Superior temporal gyrus (tissue), 1 donor: Measurements from ENCODE around the gene SMTN.
A peak's percentile ranks its signal among the peaks of the same experiment; 100 is the strongest.

Source experiments
- DNase-seq: peaks from one replicate; pipeline ENCODE4 v3.0.0-alpha.2; 2016; ENCODE audit errors: extremely low spot score

Gene SMTN

DNA sequence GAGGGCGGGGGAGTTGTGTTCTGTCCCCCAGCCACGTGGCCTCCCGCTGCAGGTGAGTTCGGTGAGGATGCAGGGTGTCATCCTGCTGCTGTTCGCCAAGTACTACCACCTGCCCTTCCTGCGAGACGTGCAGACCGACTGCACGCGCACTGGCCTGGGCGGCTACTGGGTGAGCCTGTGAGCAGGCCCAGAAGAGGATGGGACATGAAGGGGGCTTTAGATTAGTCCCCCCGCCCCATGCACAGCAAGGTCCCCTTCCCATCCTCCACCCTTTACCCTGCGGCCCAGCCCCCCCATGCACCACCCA, 45.7 kb downstream of the SMTN start:
- no peak for DNase-seq

DNA sequence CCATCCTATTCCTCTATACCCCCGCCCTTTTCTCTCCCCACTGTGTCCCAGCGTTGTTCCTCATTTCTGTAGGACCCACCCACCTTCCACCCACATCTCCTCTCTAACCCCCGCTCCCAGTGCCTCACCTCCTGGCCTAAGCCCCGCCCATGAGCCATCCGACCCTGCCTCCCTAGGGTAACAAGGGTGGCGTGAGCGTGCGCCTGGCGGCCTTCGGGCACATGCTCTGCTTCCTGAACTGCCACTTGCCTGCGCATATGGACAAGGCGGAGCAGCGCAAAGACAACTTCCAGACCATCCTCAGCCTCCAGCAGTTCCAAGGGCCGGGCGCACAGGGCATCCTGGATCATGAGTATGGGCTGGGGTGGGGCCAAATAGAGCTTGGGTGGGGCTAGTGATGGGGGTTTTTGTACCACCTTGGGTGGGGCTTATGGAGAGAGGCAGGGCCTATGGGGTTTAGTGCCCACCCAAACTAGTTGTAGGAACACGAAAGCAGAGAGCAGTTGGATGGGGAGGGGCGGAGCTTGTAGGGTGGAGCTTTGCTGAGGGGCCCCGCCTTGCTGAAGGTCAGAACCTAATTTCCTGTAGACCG, 46.2 kb downstream of the SMTN start:
- no peak for DNase-seq

DNA sequence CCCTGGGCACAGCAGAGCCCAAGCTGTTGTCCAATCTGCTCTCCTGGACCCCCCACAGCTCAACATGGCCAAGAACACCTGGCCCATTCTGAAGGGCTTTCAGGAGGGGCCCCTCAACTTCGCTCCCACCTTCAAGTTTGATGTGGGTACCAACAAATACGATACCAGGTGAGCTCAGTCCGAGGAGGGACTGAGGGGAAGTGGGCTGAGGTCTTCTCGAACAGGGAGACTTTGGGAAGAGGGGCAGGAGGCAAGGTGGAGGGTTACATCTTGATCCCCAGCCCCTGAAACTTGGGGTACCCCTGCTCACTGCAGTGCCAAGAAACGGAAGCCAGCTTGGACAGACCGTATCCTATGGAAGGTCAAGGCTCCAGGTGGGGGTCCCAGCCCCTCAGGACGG, 47.0 kb downstream of the SMTN start:
- DNase-seq, result no peak

DNA sequence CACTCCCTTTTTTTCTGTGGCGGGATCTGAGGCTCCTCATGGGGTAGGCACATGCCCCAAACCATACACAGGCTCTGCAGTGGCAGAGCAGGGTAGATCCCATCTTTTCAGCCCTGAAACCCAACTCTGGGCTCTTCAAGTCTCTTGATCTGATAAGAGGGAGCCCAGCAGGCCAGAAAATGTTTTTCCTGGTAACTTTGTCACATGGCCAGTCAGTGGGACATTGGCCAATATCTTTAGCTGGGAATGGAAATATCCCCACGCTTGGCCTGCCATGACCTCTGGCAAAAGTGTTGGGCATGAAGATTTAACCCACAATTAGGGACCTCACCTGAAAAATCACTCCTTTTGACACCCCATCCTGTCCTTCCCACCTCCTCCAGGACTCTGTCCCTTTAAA, 49.8 kb downstream of the SMTN start:
- DNase-seq, result no peak

DNA sequence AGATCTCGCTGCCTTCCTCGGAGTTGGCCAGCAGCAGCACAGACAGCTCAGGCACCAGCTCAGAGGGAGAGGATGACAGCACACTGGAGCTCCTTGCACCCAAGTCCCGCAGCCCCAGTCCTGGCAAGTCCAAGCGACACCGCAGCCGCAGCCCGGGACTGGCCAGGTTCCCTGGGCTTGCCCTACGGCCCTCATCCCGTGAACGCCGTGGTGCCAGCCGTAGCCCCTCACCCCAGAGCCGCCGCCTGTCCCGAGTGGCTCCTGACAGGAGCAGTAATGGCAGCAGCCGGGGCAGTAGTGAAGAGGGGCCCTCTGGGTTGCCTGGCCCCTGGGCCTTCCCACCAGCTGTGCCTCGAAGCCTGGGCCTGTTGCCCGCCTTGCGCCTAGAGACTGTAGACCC, 52.8 kb downstream of the SMTN start:
- DNase-seq, result no peak

DNA sequence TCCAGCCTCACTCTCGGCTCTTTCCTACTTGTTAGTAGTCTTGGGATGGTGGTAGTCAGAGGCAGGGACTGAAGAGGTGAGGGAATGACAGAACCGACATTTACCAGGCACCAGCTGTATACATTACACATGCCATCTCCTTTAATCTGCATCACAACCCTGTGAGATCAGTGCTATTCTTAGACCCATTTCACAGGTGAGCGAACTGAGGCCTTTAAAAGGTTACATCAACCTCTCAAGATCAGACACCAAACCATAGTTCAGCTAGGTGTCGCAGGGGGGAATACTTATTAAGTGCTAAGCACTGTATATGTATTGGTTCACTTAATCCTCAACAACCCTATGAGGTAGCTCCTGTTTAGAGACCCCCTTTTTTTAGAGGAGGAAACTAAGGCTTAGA, 53.6 kb downstream of the SMTN start:
- no peak for DNase-seq

DNA sequence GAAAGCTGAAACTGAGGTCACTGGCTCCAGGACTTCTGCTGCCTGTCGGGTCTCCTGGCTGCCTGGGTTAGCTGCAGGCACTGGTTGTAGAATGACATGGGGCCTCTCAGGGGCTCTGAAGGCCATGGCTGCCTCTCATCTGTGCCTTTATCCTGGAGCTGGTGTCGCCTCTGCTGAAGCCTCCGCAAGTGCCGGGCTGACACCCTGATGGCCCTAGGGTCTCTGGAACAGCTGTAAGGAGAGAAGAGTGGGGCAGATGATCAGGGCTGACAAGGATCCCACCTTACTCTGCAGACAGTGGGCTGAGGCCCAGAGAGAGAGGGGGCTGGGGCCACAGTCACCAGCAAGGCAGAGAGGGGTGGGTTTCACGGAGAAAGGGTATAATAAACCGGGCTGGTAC, 54.6 kb downstream of the SMTN start:
- DNase-seq, result no peak

DNA sequence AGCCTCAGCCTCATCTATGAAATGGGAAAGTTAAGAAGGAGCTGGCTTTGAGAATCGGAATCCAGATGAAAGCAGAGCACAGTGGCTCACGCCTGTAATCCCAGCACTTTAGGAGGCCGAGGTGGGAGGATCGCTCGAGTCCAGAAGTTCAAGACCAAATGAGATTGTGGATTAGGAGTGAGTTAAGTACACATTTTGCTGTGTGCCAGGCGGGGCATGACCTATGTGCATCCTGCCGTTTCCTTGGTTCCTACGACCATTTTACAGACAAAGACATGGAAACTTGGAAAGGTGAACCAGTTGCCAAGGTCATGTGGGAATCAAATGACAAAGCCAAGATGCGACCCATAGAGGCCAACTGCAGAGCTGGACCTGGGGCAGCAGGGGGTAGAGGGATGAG, 55.0 kb downstream of the SMTN start:
- no peak for DNase-seq

DNA sequence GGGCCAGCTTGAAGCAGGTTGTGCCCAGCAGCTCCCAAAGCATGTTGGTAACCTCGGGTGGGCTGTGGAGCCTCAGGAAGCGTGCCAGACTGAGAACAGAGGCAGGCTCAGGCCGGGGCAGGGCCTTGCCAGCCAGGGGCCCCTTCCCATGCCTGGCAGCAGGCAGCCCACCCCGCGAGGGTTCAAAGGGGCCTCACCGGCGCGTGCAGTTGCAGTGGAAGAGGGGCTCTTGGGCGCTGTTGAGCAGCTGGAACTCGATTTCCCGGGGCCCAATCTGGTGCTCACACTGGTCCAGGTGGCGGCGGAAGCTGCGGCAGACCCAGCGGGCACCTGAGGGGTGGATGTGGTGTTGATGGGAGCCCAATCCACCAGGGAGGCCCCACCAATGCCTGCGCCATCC, 55.6 kb downstream of the SMTN start:
- DNase-seq, result no peak

DNA sequence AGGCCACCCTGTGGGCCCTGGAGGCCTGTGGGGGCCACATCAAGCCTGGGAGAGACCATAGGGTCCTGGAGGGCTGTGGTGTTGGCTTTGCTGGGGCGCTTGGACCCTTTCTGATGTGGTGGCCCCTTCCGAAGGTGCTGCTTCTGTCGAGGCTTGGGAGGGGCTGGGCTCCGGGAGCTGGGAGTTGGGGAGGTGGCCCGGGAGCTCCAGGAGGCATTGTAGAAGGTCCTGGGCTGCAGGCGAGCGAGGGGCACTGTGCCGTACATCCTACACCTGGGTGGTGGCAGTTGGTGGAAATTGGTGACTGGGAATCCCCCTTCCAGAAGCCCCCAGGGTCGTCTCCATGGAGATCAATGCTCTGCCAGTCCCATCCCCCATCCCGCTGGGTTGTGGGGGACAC, 56.6 kb downstream of the SMTN start:
- DNase-seq, result no peak

DNA sequence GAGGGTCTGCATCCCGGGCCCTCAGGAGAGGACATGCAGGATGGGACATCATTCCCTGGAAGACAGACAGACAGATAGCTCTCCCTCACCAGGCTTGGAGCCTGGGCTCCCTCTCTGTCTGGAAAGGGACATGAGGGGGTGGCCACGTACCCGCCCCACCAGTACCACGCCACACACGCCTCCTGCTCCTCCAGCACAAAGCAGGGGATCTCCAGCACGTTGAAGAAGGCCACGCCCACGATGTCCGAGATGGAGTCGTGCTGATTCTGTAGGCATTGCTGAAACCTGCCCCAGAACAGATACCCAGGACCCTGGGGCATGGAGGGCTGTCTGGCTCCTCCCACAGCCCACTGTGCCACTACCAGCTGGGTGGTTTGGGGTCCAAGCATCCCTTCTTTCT, 57.0 kb downstream of the SMTN start:
- no peak for DNase-seq

DNA sequence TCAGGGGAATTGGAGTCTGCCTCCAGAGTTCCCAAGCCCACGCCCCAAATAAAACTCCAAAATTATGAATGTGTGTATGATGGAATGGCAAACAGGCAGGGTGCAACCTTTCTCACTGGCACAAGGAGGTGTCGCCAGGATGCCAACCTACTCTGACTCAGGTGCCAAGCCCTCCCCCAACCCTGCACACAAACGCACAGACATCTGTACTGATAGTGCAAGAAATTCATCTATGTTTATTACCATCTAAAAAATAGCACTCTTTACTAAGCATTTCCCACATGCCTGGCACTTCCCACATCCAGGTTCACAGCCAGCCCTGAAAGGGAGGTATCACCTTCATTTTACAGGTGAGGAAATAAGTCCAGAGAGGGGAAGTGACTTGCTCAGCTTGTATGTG, 57.9 kb downstream of the SMTN start:
- no peak for DNase-seq

DNA sequence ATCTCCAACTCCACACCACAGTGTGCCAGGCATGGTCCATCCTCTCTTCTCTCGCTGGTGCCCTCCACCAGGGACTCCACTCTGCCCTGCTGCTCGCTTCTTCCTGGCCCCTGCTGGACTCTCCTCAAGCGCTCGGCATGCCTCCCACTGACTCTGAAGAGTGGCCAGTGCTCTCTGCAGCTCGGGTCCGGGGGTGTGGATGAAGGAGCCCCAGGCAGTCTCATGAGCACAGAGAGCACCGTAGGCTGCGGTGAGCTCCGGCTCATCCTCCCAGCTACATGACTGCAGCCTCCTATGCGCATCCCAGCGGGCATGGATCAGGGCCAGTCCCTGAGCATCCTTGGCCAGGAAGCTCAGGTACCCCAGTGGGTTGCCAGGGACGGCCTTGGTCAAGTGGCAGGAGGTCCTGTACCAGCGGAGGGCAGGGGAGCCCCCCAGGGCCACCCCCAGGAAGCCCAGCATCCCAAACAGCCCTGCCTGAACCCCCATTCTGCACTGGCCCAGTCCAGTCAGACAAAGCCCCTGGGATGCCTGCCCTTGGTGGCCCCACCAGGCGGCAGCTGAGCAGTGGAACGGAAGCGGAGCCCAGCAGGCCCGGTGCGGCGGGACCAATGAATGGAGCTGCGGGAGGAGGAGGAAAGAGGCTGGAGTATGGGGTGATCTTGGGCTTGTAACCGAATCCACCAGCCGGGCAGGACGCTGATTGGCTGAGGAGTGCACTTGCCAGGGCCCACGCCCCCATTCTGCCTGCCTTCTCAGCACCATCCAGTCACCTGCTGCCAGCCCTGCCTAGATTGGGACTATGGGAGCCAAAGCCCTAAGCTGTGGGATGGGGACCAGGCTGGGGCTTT, 59.0 kb downstream of the SMTN start, which contains the start of gene PLA2G3:
TSS of gene PLA2G3 (minus strand) at position 643 of the 851 bp plus-strand sequence. CDS start at position 489, 154 bp downstream.
- DNase-seq, result no peak

DNA sequence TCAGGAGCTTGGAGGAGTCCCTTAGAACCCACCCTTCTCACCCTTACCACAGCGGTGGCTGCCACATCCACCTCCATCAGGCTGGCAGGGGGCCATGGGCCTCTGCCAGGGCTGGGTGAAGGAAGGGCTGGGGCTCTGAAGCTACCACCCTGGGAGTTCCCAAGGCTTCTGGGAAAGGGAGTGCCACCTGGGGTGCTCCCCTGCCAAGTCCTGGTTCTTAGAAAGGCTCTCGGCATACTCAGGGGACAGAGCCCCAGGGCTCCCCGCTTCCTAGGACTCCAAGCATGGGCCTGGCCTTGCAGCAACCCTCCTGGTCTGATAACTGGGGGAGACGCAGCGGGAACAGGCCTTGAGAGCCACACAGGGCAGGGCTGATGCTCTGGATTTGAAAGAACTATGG, 59.6 kb downstream of the SMTN start:
- no peak for DNase-seq

DNA sequence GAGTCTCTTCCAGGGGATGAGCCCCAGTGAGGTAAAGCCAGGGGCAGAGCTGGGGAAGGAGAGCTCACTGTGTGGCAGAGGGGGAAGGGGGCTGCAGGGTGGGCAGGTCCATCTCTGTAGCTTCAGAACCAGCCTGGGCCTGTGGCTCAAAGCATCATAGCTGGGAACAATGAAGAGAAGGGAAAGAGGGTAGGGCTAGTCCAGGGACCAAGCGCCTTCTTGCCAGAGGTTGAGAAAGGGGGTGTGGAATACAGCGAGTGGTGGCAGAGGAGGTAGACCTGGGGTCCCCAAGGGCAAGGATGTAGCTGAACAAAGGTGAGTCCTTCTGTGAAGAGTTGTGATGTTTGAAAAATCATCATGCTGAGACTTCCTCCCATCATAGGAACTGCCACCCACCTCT, 60.4 kb downstream of the SMTN start:
- DNase-seq, result no peak

DNA sequence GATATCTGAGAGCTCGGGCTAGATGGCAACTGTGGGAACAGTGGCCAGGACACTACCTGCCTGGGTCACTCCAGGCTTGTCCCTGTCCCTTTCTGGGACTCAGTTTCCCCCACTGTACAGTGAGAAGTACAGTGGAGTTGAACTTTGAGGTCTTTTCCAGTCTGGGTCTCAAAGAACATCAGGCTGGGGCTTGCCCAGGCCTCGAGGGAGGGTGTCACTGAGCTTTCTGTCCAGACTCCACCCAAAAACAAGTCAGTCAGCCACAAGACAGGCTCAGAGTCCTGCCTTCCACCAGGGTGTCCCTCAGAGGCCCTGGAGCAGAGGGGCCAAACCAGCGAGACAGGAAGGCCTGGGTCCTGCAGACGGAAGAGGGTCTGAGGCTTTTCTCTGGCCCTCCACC, 61.2 kb downstream of the SMTN start:
- DNase-seq, result no peak

DNA sequence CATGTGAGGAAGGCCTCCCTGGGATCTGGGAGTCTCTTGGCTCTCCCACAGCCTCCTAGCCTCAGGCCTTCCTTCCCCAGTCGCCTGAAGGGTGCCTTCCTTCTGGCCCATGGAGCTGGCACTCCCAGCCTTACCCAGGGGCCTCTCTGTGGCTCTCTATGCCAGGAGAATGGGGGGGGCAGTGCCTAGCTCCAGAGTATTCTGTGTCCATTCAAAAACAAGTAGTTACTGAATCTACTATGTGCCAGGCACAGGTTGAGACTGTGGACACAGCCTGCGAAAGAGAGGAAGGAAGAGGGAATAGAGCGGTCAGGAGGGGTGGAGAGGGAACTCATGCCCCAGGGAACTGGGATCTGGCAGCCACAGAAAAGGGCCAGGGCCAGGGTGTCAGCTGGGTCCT, 61.9 kb downstream of the SMTN start:
- DNase-seq, result no peak

DNA sequence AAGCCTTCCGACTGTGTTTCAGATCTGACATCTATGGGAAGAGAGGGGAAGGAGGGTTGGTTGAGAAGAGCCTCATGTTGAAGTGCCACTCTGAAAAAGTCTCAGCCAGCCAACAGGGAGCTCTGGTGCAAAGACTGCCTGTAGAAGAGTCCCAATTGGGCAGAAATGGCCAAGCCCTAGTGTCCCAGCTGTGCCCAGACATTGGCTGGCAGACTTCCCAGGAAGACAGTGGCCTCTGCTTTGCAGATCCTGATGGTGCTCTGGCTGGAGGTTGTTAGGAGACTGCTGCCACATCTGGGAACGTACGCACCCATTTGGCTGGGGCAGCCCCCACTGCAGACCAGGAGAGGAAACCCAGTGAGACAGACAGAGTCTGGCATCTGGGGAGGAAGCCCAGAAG, 62.4 kb downstream of the SMTN start:
- DNase-seq, result peak; percentile 53

DNA sequence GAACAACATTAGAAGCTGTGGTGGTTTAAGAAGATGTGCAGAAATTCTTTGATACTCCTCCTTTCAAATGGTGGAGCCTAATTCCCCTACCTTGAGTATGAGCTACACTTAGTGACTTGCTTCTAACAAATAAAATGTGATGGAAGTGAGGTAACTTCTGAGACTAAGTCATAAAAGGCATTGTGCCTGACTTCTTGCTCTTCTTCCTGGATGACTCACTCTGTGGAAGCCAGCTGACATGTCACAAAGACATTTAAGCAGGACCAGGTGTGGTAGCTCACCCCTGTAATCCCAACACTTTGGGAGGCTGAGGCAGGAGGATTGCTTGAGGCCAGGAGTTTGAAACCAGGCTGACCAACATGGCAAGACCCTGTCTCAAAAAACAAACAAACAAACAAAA, 63.1 kb downstream of the SMTN start:
- DNase-seq, result no peak

DNA sequence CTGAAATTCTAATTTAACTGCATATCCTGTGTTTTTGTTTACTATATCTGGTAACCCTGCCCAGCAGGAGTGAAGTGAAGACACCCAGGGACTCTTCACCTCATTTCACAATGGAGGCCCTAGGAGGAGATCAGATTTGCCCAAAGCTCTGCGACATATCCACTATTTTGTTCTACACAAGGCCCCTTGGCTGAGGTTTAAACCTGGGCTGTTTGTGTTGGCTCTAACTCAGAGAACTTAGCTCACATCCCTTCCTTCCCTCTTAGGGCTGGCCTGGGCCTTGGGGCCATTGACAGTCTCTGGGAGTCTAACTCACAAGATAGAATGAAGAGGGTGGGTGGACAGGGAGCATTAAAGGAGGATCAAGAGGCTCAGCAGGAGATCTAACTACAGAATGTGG, 67.4 kb downstream of the SMTN start:
- DNase-seq, result no peak

DNA sequence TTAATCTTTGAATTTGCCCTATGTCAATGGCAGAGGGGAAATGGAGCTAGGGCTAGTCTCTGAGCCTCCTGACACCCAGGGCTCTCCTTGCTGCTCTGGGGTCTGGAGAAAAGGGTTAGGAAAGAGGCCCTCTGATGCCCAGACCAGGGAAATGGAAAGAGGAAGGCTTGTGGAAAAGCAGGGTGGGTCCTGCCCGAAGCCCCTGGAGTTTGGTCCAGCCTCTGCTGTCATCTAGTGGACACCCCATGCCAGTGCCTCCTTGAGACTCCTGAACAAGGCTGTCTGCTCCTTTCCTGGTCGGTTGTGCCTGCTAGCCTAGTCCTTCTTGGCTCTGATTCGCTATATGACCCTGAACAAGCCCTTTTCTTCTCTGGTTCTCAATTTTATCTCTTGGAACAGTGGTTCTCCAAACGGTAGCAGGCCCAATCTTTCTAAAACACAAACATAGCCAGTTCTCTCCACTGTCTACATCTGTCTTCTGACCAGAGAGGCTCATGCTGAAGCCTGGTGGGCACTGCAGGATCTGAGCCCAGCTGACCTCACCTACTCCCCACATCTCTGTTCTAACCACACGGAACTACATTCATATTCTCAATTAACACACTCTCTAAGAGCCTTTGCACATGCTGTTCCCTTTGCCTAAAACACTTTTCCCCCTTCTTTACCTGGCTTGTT, 68.0 kb downstream of the SMTN start:
- peak; percentile 81 for DNase-seq

DNA sequence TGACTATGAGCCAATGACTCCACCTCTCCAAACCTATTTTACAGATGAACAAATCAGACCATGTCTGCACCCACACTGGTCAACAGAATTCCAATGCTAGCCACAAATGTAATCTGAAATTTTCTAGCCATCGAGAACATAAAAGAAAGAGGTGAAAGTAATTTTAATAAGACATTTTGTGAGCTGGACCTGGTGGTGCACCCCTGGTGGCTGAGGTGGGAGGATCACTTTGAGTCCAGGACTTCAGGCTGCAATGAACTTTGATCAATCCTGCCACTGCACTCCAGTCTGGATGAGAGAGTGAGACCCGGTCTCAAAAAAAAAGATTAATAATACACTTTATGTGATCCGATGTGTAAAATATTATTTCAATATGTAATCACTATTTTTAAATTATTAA, 69.5 kb downstream of the SMTN start:
- DNase-seq, result no peak

DNA sequence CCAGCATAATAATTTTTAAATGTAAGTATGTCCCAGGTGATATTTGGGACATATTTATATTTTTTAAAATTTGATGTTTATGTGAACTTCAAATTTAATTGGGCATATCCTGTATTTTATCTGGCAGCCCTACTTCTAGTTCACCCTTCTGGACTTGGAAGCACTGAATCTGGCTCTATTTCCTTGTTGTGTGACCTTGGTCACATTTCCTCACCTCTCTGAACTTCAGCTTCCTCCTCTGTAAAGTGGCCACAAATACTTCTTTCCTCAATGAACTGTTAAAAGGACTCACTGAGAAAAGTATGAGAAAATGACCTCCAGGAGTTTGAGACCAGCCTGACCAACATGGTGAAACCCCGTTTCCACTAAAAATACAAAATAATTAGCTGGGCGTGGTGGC, 70.8 kb downstream of the SMTN start:
- DNase-seq, result no peak
